ENCODE results near the gene PIK3R1.

PIK3R1 gene

DNA sequence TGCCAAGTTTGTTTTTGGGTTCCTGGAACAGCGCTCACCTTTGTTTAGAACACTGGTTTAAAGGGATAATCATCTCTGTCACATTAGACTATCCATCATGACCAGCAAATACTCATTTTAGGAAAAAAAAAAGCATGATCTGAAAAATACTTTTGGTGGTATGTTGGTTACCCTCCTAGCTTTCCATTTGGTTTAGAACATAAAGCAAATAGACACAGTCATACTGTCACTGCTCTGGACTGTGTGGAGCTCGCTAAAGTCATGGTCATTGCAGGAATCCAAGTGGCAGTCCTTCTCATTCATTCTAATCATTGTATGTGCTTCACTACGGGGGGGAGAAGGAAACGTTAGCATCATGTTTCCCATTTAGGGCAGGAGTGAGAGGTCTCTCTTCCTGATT is 83.5 kb downstream of the PIK3R1 start:
- DNase-seq (ENCODE audit: low read depth) = no peak

DNA sequence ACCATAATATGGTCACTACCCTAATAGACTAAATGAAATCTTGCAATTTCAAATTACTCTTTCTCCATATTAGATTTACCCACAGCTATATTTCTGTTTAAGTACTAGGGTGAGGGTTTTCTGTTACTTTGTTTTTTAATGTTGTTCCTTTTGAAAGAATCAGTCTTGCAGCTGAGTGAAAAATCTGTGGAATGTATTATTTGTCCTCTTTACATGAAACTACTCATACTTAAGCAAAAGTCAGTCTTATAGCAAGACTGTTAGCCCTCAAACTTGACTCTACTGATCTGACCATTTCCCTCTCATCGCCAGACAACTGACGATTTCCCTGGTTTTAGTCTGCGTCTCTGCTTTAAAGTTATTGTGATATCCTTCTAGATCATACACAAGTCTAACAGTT is 84.0 kb downstream of the PIK3R1 start:
- no peak for DNase-seq (ENCODE audit: low read depth)

DNA sequence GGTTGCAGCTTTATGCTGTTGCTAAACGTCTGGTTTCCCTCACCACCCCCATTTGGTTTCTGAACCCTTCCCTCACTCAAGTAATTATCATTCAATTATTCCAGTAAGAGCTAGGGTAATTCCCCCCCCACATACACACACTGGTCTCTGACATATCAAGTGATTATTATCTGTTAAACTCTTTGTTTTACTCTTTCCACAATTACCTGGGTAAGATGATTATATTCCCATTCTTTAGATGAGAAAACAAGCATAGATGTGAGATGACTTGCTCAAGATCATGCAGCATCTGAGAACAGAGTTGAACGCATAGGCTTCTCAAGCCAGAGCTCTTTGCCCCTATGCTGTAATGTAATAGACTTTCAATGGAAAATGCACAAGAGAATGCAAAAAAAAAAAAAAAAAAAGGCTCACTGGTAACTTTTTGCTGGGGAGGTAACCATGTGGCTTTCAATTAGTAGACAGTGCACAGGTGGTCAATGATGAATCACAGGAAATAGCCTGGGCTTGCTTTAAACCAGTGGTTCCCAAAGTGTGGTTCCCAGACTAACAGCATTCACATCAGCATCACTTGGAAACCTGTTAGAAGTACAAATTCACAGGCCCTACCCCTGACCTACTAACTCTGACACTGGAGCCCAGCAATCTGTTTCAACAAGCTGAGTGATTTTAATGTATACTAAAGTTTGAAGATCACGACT is 87.6 kb downstream of the PIK3R1 start:
- no peak for DNase-seq (ENCODE audit: low read depth)

DNA sequence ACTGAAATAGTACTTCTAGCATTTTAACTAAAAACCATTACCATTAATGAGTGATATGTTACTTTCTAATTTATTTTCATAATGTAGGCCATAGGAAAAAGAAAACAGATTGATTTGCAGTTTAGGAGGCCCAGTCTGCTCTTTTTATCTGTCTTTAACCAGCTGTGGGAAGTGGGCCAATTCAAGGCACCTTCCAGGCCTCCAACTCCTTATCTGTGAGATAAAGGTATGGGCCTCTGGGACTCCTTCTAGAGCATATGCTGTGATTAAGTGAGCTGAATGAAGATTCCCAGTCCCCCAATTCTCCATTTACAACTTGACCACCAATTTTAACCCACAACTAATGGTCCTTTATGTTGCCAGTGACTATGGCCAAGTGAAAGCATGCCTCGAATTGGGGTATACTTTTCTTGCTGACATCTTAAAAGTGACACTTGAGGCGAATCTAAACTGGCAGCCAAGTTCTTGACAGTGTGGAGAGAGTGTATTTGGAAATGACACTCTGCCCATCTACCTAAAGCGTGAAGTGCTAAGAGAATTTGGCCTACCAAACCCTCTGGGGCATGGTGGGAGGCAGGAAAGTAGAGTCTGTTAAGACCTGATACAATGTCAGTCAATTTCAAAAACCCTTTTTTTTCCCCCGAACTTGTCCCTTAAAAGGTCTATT is 88.3 kb downstream of the PIK3R1 start:
- no peak for DNase-seq (ENCODE audit: low read depth)

DNA sequence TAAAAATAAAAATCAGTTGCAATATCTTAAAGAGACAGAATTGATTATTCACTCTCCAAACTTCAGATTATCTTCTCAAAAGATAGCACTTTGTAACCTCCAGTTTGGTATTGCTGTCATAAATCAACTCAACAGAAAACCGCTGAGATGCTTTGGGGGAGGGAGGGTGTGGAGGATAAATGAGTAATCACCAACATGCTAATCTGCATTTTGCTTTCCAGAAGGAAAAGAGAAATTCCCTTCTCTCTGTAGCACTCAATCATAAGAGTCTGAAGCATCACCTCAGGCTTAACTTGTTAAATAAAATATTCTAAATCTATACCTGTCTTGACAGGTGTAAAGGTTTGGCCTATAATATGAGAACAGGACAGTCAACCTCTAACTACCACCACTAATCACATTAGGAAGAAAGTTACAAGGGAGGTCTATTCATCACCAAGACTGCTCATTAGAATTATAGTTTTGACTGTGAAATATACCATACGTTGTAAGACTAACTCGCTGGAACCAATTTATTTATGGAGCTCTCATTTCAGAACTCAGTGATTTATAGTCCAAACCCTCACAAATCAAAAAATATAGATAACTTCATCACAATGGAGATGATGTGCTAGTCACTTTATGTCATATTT is 89.0 kb downstream of the PIK3R1 start:
- DNase-seq (ENCODE audit: low read depth) = no peak

DNA sequence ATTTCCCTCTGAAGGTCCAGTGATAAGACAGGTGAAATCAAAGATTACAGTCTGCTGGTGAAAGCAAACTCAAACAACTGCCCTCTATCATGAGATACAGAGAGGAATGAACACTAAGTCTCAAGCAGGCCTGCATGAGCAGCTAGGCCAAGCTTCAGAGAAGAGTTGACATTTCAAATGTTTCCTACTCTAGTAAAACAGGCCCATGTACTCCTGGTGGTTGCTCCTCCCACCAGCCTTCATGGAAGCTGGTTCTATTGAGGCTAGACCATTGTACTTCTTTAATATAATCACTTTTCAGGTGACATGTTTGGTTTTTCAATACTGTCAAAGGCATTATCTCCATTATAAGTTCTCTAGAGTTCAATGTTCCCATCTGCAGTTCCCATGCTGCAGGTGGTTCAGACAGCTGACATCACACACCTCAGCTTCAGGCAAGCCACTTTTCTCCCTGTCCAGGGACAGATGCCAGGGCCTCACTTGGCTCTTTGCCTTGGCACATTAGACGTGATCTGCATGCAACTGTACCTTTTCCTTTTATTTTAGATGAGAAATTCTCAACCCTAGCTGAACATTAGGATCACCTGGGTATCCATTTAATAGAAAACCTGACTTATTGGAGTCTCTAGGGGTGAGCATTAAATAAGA is 89.8 kb downstream of the PIK3R1 start:
- no peak for DNase-seq (ENCODE audit: low read depth)

DNA sequence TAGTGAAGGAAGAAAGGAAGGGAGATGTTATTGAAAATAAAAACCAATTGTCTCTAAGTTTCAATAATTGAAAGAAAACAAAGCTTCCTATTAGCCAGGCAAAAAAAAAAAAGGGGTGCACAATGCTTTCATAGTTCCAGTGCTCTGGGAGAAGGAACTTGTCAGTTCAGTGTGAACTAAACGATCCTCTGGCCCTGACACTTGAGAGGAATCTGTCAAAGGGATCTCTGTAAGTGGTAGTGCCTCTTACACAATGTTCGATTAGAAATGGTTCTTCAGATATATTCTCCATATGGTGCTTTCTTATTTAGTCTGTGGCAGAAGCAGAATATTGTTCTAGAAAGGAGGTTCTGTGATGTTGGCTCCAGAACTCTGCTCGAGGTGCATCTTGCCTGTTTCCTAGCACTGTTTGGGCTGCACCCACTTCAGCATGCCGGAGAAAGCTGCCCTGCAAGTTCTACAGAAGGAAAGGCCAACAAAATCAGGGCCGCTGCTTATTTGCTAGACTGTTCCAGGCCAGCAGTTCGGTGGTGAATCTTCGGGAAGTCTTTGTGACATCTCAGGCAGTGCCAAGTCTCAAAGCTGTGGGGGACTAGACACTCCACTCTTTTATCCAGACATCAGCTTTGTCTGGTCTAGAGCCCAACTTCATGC is 90.9 kb downstream of the PIK3R1 start:
- no peak for DNase-seq (ENCODE audit: low read depth)

DNA sequence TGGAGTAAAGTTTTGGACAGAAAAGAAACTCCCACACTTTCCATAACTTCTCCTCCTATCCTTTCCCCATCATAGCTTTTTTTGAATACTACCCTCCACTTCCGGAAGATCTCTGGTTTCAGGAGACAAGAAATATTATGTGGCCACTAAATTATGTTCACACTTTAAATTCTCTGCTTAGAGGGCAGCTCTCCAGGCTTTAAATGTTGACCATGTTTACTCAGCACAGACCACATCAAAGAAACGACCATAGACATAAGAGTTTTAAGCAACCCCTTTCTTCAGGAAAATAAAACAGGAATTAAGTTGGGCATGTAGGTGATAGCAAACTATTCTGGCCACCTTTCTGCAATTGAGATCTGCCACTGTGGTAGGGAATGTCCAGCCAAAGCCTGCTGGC is 97.8 kb downstream of the PIK3R1 start:
- no peak for DNase-seq (ENCODE audit: low read depth)

DNA sequence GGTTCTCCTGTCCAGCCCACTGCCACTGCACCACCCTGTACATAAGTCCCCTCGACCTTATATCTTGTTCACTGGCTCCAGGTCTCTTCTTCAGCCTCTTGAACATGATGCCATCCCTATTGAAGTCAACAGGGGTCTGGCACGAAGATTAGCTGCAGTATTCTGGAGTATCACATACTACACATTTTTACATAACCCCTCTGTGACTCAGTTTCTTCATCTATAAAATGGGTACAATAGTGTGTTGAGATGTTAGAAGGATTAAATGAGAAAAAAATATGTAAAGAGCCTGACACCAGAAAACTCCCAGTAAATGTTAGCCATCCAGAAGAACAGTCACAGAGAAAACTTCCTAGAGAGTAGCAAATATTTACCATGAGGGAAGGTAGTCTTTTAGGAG is 98.9 kb downstream of the PIK3R1 start:
- DNase-seq (ENCODE audit: low read depth) = no peak

DNA sequence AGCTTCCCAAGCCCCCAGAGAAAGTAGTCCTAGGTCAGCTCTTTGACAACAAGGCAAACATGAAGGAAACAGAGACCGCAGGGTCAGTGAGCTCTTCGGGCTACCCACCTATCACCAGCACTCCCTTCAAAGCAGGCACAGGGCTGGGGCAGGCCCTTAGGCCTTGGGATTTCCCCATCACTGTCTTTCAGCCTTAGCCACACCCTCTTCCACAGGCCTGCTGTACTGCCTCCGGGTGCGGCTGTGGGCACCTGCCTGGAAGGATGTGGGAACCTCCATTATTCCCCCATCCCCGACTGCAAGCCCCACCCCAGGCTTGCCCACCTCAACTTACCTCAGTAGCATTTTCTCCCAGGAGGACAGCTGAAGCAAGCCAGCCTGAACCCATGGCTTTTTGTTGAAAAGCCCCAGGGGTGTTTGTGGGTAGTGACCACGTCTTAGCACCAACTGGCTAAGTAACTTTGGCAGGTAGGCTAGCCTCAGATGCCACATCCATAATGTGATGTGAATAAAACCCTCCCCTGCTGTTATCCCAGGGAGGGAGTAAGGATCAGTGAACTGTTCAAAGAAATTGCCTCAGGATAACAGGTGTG is 100.2 kb downstream of the PIK3R1 start:
- DNase-seq (ENCODE audit: low read depth) = no peak

DNA sequence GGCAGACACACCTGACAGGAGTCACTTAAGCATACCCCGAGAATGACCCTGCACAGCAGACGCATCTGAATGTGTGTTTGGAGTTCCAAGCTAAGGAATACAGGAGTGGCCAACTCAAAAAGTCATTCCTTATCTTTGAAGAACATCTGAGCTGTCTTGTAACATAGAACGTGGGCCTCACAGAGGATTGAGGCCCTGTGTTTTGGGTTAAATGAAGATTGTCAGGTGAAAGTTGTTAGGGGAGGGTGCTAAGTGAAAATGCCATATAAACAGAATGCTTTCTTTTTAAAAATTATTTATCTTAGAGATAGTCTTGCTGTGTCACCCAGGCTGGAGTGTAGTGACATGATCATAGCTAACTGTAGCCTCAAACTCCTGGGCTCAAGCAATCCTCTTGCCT is 100.9 kb downstream of the PIK3R1 start:
- DNase-seq (ENCODE audit: low read depth) = no peak

DNA sequence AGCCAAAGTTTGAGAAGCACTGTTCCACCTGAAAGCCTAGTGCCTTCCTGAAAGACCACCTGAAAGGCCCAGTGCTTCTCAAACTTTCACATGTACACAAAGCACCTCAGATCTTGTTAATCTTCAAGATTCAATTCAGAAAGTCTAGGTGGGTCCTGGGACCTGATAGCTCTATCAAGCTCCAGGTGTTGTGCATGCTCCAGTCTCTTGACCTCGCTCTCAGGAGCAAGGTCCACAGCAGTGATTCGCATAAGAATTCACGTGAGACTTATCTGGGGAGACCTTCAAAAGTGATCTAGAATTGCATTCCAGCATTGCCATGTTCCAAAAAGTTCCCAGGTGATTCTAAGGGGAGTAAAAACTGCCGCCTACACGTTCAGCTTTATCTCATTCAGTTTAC is 102.1 kb downstream of the PIK3R1 start:
- no peak for DNase-seq (ENCODE audit: low read depth)

DNA sequence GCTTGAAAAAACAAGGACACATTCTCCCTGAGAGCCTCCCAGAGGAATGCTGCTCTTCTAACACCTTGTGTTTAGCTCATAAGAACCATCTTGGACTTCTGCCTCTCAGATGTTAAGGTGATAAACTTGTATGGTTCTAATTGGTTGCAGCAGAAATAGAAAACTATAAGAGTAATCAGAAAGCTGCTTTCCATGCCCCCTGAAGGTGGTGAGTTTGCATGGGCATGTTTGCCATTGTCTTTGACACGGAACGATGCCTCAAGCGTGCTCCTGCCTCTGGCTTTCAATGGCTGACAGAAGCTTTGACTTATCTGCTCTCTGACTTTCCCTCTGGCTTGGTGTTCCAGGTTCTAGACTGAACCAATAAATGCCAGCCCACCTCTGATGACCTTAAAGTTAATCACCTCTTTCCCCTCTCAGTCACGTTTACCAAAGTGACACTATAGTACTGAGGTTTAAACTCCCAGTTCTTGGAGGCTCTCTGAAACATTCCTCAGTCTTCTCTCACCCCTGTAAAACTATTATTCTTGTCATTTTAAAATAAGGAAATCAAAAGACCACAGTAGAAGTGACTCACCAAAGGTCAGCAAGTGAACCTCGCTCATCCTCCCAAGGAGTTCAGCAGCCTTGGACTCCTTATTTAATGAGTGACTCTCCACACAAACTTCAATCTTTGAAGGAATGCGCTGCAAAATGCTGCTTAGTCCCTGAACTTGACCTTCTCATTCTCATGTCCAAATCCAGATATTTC is 103.6 kb downstream of the PIK3R1 start:
- DNase-seq (ENCODE audit: low read depth) = no peak

DNA sequence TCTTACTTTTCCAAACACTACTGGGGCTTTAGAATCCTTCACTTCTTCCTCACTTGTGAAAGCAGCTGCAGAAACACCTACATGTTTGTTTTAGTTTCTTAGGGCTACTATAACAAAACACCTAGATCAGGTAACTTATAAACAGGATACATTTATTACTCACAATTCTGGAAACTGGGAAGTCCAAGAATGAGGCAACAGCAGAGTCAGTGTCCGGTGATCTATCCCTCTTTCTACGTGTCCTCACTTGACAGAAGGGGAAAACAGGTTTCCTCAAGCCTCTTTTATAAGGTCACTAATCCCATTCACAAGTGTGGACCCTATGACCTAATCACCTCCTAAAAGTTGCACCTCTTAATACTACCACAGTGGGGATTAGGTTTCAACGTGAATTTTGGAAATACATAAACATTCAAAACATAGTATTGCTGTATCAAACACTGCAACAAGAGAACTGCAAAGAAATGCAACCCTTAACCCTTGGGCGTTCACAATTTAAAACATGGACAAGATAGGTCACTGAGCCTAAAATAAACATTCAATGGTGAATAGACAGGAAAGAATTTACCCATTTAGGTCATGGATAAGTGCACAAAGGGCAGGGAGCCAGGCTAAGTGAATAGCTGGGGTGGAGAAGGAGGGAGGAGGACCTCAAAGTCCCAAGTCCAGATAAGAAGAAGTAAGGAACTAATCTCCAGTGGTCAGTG is 104.3 kb downstream of the PIK3R1 start:
- DNase-seq (ENCODE audit: low read depth) = no peak

DNA sequence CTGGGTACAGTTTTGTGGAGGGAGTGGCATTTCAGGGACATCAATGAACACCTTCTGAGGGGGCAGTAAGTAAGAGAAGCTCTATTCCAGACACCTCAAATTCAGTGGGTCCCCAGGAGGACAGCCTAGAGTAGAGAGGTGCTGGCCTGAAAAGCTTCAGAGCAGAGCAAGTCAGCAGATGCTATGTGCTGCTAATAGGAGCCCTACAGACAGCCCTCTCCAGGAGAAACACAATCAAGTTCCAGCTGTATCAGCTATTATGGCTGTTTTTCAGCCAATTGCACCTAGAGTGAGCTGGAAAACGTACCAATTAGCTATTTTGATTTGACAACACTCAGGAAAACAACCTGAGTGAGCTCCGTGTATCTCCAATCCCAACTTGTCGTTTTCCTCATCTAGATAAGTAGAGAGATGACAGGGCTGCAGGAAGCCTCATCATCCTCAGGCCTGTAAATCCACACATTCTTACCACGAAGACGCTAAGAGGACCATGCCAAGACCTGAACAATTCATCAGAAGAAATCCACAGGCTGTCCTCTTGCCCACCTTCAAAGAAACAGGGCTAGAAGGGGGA is 104.9 kb downstream of the PIK3R1 start:
- no peak for DNase-seq (ENCODE audit: low read depth)

DNA sequence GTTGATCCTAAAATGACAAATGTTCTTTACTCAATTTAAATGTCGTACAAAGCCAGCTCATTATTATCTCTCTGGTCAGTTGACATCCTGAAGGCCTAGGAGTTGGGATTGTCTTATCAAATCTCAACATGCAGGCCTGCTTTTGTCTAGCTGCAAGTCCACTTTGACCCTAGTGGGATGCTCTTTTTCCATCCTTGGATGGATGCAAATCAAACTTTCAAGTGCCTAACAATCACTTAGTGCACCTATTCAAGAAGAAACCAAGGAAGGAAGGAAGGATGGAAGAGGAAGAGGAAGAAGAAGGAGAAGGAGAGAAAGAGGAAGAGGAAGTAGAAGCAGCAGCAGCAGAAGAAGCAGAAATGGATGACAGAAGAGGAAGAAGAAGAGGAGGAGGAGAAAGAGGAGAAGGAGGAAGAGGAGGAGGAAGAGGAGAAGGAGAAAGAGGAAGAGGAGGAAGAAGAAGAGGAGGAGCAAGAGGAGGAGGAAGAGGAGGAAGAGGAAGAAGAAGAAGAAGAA is 109.6 kb downstream of the PIK3R1 start:
- DNase-seq (ENCODE audit: low read depth) = no peak

DNA sequence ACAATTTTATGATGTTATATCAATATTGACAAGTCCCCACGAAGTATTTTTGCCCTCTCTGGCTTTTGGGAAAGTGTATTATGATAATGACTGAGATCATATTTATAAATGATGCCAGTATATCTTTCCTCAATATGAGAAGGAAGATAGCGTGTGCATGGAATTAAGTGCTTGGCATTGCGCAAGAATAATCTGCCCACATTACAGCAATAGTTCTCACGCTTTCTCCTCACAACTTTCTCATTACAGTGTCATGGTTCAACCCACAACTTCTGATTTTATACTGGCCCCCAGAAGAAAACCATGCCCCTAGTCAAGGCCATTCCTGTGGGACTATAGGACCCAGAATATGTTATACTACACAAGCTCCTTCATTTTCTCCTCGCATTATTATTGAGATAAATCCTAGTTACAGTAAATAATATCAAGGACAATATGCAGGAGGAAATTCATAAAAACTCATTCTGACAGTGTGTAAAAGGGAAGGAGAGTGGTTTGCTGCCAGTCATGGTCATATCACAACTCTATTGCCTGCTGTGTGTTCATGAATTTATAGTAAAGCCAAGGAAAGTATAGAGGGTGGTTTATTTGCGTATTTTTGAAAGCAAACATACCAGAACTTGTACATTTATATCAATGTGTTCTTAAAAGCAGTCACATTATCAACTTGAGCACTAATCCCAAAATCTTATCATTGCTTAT is 114.1 kb downstream of the PIK3R1 start:
- no peak for DNase-seq (ENCODE audit: low read depth)

DNA sequence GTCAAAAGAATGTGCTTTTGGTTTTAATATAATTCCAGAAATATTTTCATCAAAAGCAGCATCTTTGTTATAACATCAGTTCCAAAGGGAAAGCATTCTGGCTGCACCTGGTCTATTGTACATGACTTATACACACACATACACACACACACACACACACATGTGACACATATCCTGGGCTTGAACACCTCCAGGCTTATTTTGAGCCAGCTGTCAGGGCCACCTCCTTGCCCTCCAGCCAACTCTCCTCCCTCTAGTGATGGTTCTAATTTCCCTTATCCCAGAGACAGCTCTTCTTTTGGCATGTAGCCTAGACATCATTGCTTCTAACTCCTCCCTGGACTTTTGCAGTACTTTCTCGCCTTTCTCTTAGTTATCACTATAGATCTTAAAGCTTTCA is 115.0 kb downstream of the PIK3R1 start:
- DNase-seq (ENCODE audit: low read depth) = no peak

All from HS-27A (cell line).